Measurements from ENCODE around the gene SESN3.

GRCh38 chr11:95135155-95135554 lies 95.8 kb downstream of the SESN3 start:
- no peak for TF ChIP-seq CTCF (IDR thresholded peaks at IDR 0.05)
- TF ChIP-seq POLR2A (IDR thresholded peaks at IDR 0.05) = no peak
